Measurements from ENCODE around the gene ADSL. TPM values are rescaled to one million over a fixed set of nuclear protein-coding genes. Genes with fewer than 3 reads are reported as not detected.

The ADSL gene
- total and polyA plus RNA-seq, 2 donors (not counting 1 experiment from before 2014, with no cell fraction given) = 61.0 to 63.8 TPM

DNA sequence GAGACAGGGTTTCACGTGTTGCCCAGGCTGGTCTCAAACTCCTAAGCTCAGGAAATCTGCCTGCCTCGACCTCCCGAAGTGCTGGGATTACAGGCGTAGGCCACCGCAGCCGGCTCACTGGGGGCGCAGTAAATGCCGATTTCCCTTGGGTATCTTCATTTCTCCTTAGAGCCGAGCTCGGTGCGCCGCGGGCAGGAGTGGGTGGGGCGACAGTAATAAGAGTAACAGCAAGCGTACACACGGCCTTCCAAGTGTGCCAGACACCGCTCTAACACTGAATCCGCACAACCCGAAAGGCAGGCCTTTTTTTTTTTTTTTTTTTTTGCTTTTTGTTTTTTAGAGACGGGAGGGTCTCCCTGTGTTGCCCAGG is 500 bp upstream of the ADSL start:
- Histone ChIP-seq H3K27ac (ENCODE audit: low read length in 2 of 2) (peak overlapping the region; percentile 74 to 75), H3K9me3 (ENCODE audit: control extremely low read depth in 1 of 3, control insufficient read depth in 2 of 3, insufficient read depth in 1 of 3, low read length in 2 of 3) (no peaks in the 10 kb centered on the region), H3K4me1 (ENCODE audit: control insufficient read depth in 2 of 2, insufficient read depth in 2 of 2, low read length in 2 of 2) (peaks cover 11 to 27% of the 10 kb centered on the region in 2 donors), H4K20me1 (ENCODE audit: control insufficient read depth, insufficient read depth, low read length, poor library complexity, severe bottlenecking) (peaks cover 11% of the 10 kb centered on the region), H3K79me2 (ENCODE audit: control insufficient read depth, insufficient read depth, low read length) (peaks cover 44% of the 10 kb centered on the region), H3K36me3 (replicated peaks in 1 of 2; ENCODE audit: control extremely low read depth in 1 of 2, control insufficient read depth in 1 of 2, extremely low read depth in 1 of 2, insufficient read depth in 2 of 2, low read length in 1 of 2) (peaks cover 0 to 17% of the 10 kb centered on the region in 2 experiments), H3K4me2 (replicated peaks; ENCODE audit: low read depth, low read length, poor library complexity, severe bottlenecking) (peak overlapping the region; percentile 77), H3K9ac (ENCODE audit: low read length) (peak overlapping the region; percentile 79), H3K27me3 (replicated peaks in 1 of 4; ENCODE audit: control extremely low read depth in 1 of 4, control insufficient read depth in 3 of 4, insufficient read depth in 4 of 4, low read length in 3 of 4) (no peaks in the 10 kb centered on the region), H2AFZ (ENCODE audit: insufficient read depth, low read depth, low read length, poor library complexity, severe bottlenecking) (peak overlapping the region; percentile 89), H3K4me3 (ENCODE audit: control extremely low read depth in 1 of 5, extremely low read depth in 1 of 5, insufficient read depth in 1 of 5, low read depth in 2 of 5, low read length in 4 of 5) (peak overlapping the region; percentile 84 to 92 (median 85))
- ATAC-seq (ENCODE audit: low read depth) (peak; percentile 31), DNase-seq (no peak)
- ChIA-PET POLR2A (interaction anchor here (0.5 to 1.2 kb wide), 5 partner anchors 168 to 1579 kb away, joined by 4 to 6 read pairs (median 4); partner anchors contain the start of gene TNRC6B), CTCF (interaction anchor here (0.6 to 2.7 kb wide), 4 partner anchors 10 to 811 kb away, joined by 3 to 5 read pairs (median 4); no protein-coding TSS in a partner anchor)
- H3K27ac Mint-ChIP-seq = peak overlapping the region; percentile 97
- peaks cover 32% of the 10 kb centered on the region for H3K4me1 Mint-ChIP-seq
- under 1% methylated on average over 17 of the region's 20 CpGs for WGBS (ENCODE audit: insufficient coverage)
- H3K9me3 Mint-ChIP-seq (ENCODE audit: insufficient read depth) = no peaks in the 10 kb centered on the region
- intact Hi-C loops (cut with micrococcal nuclease) = loop anchor here (1.0 to 5.0 kb wide), 5 partner anchors 25 to 942 kb away; partner anchors contain the start of genes MRTFA, RANGAP1, SGSM3 and SLC25A17
- TF ChIP-seq, protein P1, sequence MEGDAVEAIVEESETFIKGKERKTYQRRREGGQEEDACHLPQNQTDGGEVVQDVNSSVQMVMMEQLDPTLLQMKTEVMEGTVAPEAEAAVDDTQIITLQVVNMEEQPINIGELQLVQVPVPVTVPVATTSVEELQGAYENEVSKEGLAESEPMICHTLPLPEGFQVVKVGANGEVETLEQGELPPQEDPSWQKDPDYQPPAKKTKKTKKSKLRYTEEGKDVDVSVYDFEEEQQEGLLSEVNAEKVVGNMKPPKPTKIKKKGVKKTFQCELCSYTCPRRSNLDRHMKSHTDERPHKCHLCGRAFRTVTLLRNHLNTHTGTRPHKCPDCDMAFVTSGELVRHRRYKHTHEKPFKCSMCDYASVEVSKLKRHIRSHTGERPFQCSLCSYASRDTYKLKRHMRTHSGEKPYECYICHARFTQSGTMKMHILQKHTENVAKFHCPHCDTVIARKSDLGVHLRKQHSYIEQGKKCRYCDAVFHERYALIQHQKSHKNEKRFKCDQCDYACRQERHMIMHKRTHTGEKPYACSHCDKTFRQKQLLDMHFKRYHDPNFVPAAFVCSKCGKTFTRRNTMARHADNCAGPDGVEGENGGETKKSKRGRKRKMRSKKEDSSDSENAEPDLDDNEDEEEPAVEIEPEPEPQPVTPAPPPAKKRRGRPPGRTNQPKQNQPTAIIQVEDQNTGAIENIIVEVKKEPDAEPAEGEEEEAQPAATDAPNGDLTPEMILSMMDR (IDR thresholded peaks at IDR 0.05) = no peak
- no peak for TF ChIP-seq EZH2 (IDR thresholded peaks at IDR 0.05; ENCODE audit: borderline replicate concordance, insufficient read depth, low read depth, low read length, poor library complexity, severe bottlenecking)
- no peaks in the 10 kb centered on the region for H3K27me3 Mint-ChIP-seq
- peak overlapping the region; percentile 98 for H3K4me3 Mint-ChIP-seq

DNA sequence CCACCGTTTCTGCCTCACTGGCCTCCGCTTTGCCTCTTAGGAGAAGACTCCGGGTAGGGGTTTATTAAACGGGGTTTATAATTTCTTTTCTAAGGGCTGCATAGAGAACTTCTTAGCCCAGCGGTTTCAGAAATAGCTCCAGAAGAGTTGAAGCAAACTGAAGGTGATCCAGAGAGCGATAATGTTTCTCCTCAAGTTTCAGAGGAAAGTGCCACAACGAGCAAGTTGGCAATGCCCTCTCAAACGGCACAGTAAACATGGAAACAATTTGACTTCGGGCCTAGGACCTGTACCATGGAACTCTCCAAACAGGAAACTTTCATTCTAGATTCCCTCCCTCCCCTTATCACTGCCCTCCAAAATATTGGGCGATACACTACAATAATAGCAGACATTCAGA is 1.0 kb downstream of the ADSL start:
- H3K27ac ChIP-seq (ENCODE audit: low read length in 2 of 2) = peak overlapping the region; percentile 74 to 75
- ATAC-seq (ENCODE audit: low read depth) (no peak), DNase-seq (no peak)
- peaks cover 59% of the 10 kb centered on the region for H3K79me2 ChIP-seq (ENCODE audit: control insufficient read depth, insufficient read depth, low read length)
- Mint-ChIP-seq H3K4me3 (peak overlapping the region; percentile 98), H3K4me1 (peaks cover 25% of the 10 kb centered on the region), H3K27ac (peak overlapping the region; percentile 97), H3K27me3 (no peaks in the 10 kb centered on the region), H3K9me3 (ENCODE audit: insufficient read depth) (no peaks in the 10 kb centered on the region)
- H3K4me1 ChIP-seq (ENCODE audit: control insufficient read depth in 2 of 2, insufficient read depth in 2 of 2, low read length in 2 of 2) = peaks cover 11 to 27% of the 10 kb centered on the region in 2 donors
- peak overlapping the region; percentile 89 for H2AFZ ChIP-seq (ENCODE audit: insufficient read depth, low read depth, low read length, poor library complexity, severe bottlenecking)
- peak overlapping the region; percentile 77 for H3K4me2 ChIP-seq (replicated peaks; ENCODE audit: low read depth, low read length, poor library complexity, severe bottlenecking)
- WGBS (ENCODE audit: insufficient coverage) = 18% methylated on average over 9 of the region's 10 CpGs
- H3K4me3 ChIP-seq (ENCODE audit: control extremely low read depth in 1 of 5, extremely low read depth in 1 of 5, insufficient read depth in 1 of 5, low read depth in 2 of 5, low read length in 4 of 5) = peak overlapping the region; percentile 84 to 92 (median 88)
- peak overlapping the region; percentile 79 for H3K9ac ChIP-seq (ENCODE audit: low read length)
- no peak for TF ChIP-seq EZH2 (IDR thresholded peaks at IDR 0.05; ENCODE audit: borderline replicate concordance, insufficient read depth, low read depth, low read length, poor library complexity, severe bottlenecking)
- TF ChIP-seq, protein P1 (IDR thresholded peaks at IDR 0.05) = no peak
- intact Hi-C loops (cut with micrococcal nuclease) = loop anchor here (2.0 to 5.0 kb wide), 2 partner anchors 472 to 940 kb away; partner anchors contain the start of genes RANGAP1 and SLC25A17
- H3K36me3 ChIP-seq (replicated peaks in 1 of 2; ENCODE audit: control extremely low read depth in 1 of 2, control insufficient read depth in 1 of 2, extremely low read depth in 1 of 2, insufficient read depth in 2 of 2, low read length in 1 of 2) = peaks cover 0 to 29% of the 10 kb centered on the region in 2 experiments
- H3K27me3 ChIP-seq (replicated peaks in 1 of 4; ENCODE audit: control extremely low read depth in 1 of 4, control insufficient read depth in 3 of 4, insufficient read depth in 4 of 4, low read length in 3 of 4) = no peaks in the 10 kb centered on the region
- CTCF ChIA-PET = interaction anchor here (0.9 to 3.7 kb wide), 26 partner anchors 9 to 828 kb away, joined by 3 to 32 read pairs (median 4); partner anchors contain the start of genes ST13 and XPNPEP3
- POLR2A ChIA-PET = no interaction called here
- peaks cover 11% of the 10 kb centered on the region for H4K20me1 ChIP-seq (ENCODE audit: control insufficient read depth, insufficient read depth, low read length, poor library complexity, severe bottlenecking)
- H3K9me3 ChIP-seq (ENCODE audit: control extremely low read depth in 1 of 3, control insufficient read depth in 2 of 3, insufficient read depth in 1 of 3, low read length in 2 of 3) = no peaks in the 10 kb centered on the region

Measured in B cell (primary cell).